Smooth muscle cell of the brain vasculature (primary cell): ENCODE data around the gene DYRK2.

Source experiments
- DNase-seq: peaks from one replicate; pipeline ENCODE4 v3.0.0-alpha.2; 2012; ENCODE audit warnings: low read depth, low spot score

Gene DYRK2

DNA sequence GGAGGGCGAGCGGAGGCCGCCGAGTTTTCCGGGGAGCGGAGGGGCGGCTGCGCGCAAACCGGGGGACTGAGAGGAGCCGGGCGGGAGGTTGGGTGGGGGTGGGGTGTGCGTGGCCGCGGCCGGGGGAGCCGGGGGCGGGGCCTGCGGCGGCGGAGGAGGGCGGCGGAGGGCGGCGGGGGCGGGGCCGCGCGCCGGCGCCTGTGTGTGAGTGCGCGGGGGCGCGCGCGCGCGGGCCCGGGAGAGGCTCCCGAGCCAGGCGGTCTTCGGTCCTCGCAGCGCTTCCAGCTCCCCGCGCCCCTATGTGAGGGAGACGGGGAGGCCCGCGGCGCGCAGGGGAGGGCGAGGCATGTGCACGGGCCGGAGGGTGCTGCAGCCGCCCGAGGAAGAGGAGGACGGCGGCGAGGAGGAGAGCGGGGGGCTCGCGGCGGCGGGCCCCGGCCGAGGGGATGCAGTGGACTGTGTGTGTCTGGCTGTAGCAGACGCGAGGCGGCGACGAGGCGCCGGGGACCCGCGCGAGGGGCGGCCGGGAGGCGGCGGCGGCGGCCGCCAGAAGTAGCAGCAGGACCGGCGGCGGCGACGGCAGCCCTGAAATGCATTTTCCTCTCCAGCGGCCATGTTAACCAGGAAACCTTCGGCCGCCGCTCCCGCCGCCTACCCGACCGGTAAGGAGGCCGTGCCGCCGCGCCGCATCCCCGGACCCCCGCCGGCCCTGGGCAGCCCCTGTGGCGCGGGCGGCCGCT lies at the start of gene DYRK2:
DYRK2 (plus strand) TSS at position 225 of the 740 bp plus-strand sequence; CDS start at position 614, 389 bp downstream.
- DNase-seq: no peak

DNA sequence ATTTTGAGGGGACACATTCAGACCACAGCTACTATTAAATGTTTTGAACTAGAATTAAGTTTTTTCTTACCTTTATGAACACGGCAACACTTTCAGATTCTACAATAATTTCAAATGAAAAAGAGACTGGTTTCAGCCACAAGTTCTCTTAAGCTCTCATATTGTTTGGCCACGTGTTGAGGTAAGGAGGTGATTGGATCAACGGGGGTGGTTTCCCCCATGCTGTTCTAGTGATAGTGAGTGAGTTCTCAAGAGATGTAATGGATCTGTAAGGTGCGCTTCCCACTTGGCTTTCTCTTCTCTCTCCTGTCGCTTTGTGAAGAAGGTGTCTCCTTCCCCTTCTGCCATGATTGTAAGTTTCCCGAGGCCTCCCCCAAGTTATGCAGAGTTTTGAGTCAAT lies 48.9 kb upstream of the DYRK2 start:
- no peak for DNase-seq

- no peak for DNase-seq
Observed at GRCh38 chr12:67601126-67601525, 47.4 kb upstream of the DYRK2 start.

DNA sequence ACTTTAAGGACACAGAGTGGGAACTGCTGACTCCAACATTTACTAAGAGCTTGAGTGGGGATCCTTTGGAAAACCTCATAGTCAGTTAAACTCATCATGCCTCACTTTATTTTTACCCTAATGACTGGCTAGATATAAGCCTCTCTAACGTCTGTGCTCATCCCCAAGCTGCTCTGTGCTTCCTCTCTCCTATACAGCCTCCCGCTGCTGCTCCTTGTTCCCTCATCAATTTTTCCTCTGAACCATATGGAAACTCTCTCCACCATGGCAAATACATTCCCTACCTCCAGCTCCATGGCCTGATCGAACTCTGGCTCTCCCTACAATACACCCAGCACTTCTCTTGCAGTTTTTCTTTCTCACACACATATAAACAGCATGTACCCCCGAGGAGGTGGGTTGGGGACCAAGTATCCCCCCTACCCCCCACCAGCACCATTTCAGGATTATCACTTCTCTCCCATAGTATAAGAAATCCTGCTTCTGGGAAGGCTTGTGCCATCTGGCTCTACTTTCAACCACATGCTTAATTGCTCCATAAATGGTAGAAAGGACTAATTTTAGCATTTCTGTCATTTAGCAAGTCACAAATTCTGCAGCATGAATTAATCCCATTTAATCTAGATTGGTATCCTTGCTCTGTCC lies 39.2 kb upstream of the DYRK2 start:
- DNase-seq: no peak

DNA sequence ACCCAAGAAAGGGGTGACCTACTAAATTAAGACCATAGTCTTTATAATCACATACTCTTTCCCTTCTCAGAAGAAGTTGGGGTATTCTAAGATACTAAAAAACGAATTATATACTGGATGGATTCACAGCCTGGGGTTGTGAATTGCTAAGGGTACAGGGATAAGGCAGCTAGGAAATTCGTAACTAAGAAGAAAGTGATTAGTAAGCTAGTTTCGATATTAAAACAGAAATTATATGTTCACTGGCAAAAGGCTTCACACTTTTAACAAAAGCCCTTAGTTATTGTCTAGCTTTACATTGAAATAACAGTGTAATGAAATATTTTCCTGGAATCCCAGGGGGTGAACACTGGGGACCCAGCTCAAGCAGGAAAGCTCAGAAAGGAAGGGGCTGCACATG lies 35.5 kb upstream of the DYRK2 start:
- no peak for DNase-seq

DNA sequence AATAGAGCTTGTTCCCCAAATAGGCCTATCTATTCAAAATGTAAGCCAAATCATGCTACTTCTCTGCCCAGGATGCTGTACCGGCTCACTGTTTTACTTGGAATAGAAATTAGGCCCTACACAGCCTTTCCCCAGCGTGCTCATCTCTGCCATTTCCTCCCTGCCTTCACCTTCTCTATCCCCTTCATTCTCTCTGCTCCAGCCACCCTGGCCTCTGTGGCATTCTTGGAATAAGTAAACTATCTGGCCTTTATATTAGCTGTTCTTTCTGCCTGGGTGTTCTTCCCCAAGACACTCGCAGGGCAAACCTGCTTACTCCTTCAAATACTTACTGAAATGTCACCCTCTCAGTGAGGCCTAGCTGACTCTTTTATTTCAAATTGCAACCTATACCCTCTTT lies 30.9 kb upstream of the DYRK2 start:
- no peak for DNase-seq

GRCh38 chr12:67618303-67618702 lies 30.2 kb upstream of the DYRK2 start:
- DNase-seq: no peak

GRCh38 chr12:67621112-67621511 lies 27.4 kb upstream of the DYRK2 start:
- no peak for DNase-seq

- no peak for DNase-seq
Observed at GRCh38 chr12:67621926-67622325, 26.6 kb upstream of the DYRK2 start.

- DNase-seq: no peak
Observed at GRCh38 chr12:67623259-67623658, 25.3 kb upstream of the DYRK2 start.

- no peak for DNase-seq
Observed at GRCh38 chr12:67624355-67624754, 24.2 kb upstream of the DYRK2 start.

DNA sequence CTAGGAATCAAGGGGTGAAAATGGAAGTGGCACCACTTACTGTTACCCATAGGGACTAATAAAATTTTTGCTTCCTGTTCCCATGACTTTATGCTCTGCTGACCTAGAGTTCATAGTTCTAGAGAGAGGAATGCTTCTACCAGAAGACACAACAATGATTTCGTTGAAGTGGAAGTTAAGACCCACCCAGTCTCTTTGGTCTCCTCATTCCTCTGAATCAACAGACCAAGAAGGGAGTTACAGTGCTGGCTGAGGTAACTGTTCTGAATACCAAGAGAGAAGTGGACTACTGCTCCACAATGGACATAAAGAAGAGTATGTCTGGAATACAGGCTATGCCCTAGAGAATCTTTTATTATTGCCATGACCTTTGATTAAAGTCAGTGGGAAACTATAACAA lies 23.5 kb upstream of the DYRK2 start:
- no peak for DNase-seq

GRCh38 chr12:67626156-67626555 lies 22.4 kb upstream of the DYRK2 start:
- no peak for DNase-seq

DNA sequence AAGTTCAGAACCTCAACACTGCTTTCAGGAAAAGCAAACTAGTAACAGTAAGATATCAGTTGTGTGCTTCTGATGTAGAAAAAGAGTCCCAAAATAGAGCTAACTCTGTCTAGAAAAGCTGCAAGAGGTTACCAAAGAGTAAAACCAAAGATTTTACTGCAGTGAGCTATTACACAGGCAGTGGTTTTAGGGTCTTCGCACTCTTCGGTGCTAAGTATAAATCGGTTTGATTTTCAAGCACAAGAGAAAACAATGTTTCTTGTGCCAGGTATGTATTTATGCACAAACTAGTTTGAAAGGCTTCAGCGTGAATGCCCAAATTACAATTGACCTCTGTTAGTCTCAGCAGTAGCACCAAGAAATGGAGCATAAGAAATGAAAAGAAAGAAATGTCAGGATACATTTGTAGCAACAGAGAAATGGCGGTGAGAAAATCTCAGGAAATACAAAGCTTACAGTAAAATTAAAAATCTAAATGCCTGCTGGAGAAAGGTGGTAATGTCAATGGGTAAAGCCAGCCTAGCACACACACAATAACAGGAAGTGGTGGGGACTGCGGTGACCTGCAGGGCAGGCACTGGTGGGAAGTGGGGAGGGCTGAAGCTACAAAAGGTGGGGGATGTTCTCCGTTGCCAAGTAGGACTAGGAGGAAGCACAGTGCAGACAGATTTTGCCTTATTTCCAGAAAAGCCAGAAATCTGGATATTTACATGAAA lies 18.0 kb upstream of the DYRK2 start:
- DNase-seq: no peak

GRCh38 chr12:67632005-67632404 lies 16.5 kb upstream of the DYRK2 start:
- DNase-seq: no peak

- DNase-seq: no peak
Observed at GRCh38 chr12:67633024-67633610, 15.4 kb upstream of the DYRK2 start.

- no peak for DNase-seq
Observed at GRCh38 chr12:67633708-67634107, 14.8 kb upstream of the DYRK2 start.

GRCh38 chr12:67634303-67634761 lies 14.2 kb upstream of the DYRK2 start:
- no peak for DNase-seq

- no peak for DNase-seq
Observed at GRCh38 chr12:67637718-67638117, 10.8 kb upstream of the DYRK2 start.

- DNase-seq: no peak
Observed at GRCh38 chr12:67638694-67639093, 9.9 kb upstream of the DYRK2 start.

DNA sequence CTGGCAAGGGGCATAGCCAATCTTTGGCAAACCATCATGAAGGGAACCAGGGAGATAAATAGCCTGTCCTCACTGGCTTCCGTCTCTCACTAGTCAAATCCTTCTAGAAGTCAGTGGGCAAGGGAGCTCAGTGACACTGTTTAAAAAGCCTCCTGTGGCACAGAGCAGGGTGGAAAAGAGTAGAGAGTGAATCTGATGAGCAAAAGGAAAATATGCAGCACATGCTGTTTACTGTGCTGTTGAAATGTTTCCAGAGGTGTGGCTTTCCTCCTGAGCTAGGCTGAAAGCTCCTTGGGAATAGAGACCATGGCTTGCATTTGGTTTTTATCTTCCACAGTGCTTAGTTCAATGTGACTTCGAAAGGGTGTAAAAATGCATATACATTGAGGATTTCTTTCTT lies 7.7 kb upstream of the DYRK2 start:
- no peak for DNase-seq

- no peak for DNase-seq
Observed at GRCh38 chr12:67645126-67645525, 3.4 kb upstream of the DYRK2 start.
